Measurements from ENCODE around the gene PXMP2. TPM values are rescaled to one million over a fixed set of nuclear protein-coding genes. Genes with fewer than 3 reads are reported as not detected.

The PXMP2 gene
- total RNA-seq, 4 donors from 2014 or later: 8.5 to 87.9 (median 29.4) TPM

GRCh38 chr12:132739600-132740312 is 52.4 kb downstream of the PXMP2 start:
- intact Hi-C loops (cut with DNase I; ENCODE audit: low total_unique reads): no loop called here
- H3K27me3 ChIP-seq: no peaks in the 10 kb centered on the region
- no peak for DNase-seq
- no peaks in the 10 kb centered on the region for H3K4me1 ChIP-seq
- no peak overlapping the region for H3K4me3 ChIP-seq
- no peak overlapping the region for H3K27ac ChIP-seq
- no peaks in the 10 kb centered on the region for H3K9me3 ChIP-seq
- TF ChIP-seq CTCF (IDR thresholded peaks at IDR 0.05) (no peak), POLR2A (IDR thresholded peaks at IDR 0.05) (no peak)
- H3K36me3 ChIP-seq: no peaks in the 10 kb centered on the region

DNA sequence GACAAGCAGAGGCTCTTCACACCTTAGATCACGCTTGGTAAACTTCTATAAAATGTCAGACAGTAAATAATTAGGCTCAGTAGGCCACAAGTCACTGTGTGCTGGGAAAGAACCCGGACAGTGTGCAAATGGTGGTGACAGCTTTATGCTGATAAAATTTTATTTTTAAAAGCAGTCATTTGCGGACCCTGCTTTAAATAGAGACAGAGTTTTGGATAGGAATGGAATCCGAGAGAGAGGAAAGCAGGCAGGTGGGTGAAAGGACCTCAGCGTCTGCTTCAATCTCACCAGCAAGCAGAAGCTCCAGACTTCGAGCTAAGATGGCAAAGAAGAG is 52.9 kb downstream of the PXMP2 start:
- H3K27me3 ChIP-seq: no peaks in the 10 kb centered on the region
- no peaks in the 10 kb centered on the region for H3K36me3 ChIP-seq
- TF ChIP-seq CTCF (IDR thresholded peaks at IDR 0.05) (no peak), POLR2A (IDR thresholded peaks at IDR 0.05) (no peak)
- intact Hi-C loops (cut with DNase I; ENCODE audit: low total_unique reads): no loop called here
- H3K4me1 ChIP-seq: no peaks in the 10 kb centered on the region
- DNase-seq: no peak
- H3K4me3 ChIP-seq: no peak overlapping the region
- no peak overlapping the region for H3K27ac ChIP-seq
- no peaks in the 10 kb centered on the region for H3K9me3 ChIP-seq

- Histone ChIP-seq H3K4me3 (no peak overlapping the region), H3K36me3 (no peaks in the 10 kb centered on the region), H3K27me3 (no peaks in the 10 kb centered on the region), H3K27ac (no peak overlapping the region), H3K4me1 (no peaks in the 10 kb centered on the region), H3K9me3 (no peaks in the 10 kb centered on the region)
- no peak for DNase-seq
- intact Hi-C loops (cut with DNase I; ENCODE audit: low total_unique reads): no loop called here
- no peak for TF ChIP-seq CTCF (IDR thresholded peaks at IDR 0.05)
- no peak for TF ChIP-seq POLR2A (IDR thresholded peaks at IDR 0.05)
Observed at GRCh38 chr12:132740652-132741051, 53.3 kb downstream of the PXMP2 start.

GRCh38 chr12:132741620-132742019 is 54.2 kb downstream of the PXMP2 start:
- no peaks in the 10 kb centered on the region for H3K27me3 ChIP-seq
- no peak overlapping the region for H3K27ac ChIP-seq
- H3K9me3 ChIP-seq: no peaks in the 10 kb centered on the region
- H3K4me3 ChIP-seq: no peak overlapping the region
- TF ChIP-seq CTCF (IDR thresholded peaks at IDR 0.05) (no peak), POLR2A (IDR thresholded peaks at IDR 0.05) (no peak)
- no peak for DNase-seq
- intact Hi-C loops (cut with DNase I; ENCODE audit: low total_unique reads): no loop called here
- H3K4me1 ChIP-seq: no peaks in the 10 kb centered on the region
- H3K36me3 ChIP-seq: no peaks in the 10 kb centered on the region

DNA sequence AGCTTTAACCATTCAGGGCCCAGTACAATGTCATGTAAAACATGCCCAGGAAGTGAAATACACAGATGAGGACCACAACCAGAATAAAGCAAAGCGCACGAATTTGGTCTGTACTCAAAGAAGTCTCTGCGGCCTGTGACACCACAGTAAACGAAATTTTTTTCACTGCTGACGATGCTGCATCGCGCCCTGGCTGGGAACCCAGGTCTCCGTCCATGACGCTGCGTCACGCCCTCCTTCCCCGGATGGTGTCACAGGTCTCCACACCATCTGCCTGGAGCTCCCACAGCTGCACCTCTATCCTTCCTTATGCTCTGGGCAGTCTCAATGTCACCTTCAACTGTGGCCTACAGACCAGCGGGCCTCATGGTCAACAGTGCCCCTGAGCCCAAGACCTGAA is 56.4 kb downstream of the PXMP2 start:
- DNase-seq: no peak

More for the DNA sequence above, 56.4 kb downstream of the PXMP2 start:
- intact Hi-C loops (cut with DNase I; ENCODE audit: low total_unique reads): no loop called here
- H3K27ac ChIP-seq: no peak overlapping the region
- TF ChIP-seq POLR2A (IDR thresholded peaks at IDR 0.05) (no peak), CTCF (IDR thresholded peaks at IDR 0.05) (no peak)
- no peaks in the 10 kb centered on the region for H3K4me1 ChIP-seq
- H3K9me3 ChIP-seq: no peaks in the 10 kb centered on the region
- H3K36me3 ChIP-seq: no peaks in the 10 kb centered on the region
- no peak overlapping the region for H3K4me3 ChIP-seq
- H3K27me3 ChIP-seq: no peaks in the 10 kb centered on the region

Measured in uterus (tissue), 4 donors.